Mesodermal cell (in vitro differentiated cells): ENCODE results near the gene NLRP9.

Experiments
- H3K27ac ChIP-seq: 2 replicates; pipeline ENCODE4 v1.7.0; 2013; ENCODE audit warnings: mild to moderate bottlenecking, low read depth, low read length, moderate library complexity; ENCODE audit not compliant: severe bottlenecking
- H3K36me3 ChIP-seq: 2 replicates; pipeline ENCODE4 v1.7.1; 2013; ENCODE audit warnings: mild to moderate bottlenecking, low read length, moderate library complexity; ENCODE audit not compliant: control insufficient read depth, insufficient read depth
- H3K4me1 ChIP-seq: one replicate; pipeline ENCODE4 v1.7.1; 2013; ENCODE audit warnings: mild to moderate bottlenecking, low read length; ENCODE audit not compliant: insufficient read depth, control insufficient read depth, poor library complexity, severe bottlenecking
- H3K4me3 ChIP-seq: 2 replicates; pipeline ENCODE4 v1.7.0; 2013; ENCODE audit warnings: low read length, control low read depth, mild to moderate bottlenecking; ENCODE audit not compliant: insufficient read depth, poor library complexity, severe bottlenecking; ENCODE audit errors: extremely low read depth
- H3K9me3 ChIP-seq: 2 replicates; pipeline ENCODE4 v1.7.1; 2013; ENCODE audit warnings: mild to moderate bottlenecking, low read length, moderate library complexity; ENCODE audit not compliant: control insufficient read depth
- WGBS, 2 experiments: methylation state at CpG; one replicate each; pipeline ENCODE4 v1.1.5; 2013; ENCODE audit warnings: missing lambda C conversion rate in 2 of 2; ENCODE audit not compliant: insufficient coverage in 2 of 2; 5-methylcytosine and 5-hydroxymethylcytosine counted together

The NLRP9 gene

DNA sequence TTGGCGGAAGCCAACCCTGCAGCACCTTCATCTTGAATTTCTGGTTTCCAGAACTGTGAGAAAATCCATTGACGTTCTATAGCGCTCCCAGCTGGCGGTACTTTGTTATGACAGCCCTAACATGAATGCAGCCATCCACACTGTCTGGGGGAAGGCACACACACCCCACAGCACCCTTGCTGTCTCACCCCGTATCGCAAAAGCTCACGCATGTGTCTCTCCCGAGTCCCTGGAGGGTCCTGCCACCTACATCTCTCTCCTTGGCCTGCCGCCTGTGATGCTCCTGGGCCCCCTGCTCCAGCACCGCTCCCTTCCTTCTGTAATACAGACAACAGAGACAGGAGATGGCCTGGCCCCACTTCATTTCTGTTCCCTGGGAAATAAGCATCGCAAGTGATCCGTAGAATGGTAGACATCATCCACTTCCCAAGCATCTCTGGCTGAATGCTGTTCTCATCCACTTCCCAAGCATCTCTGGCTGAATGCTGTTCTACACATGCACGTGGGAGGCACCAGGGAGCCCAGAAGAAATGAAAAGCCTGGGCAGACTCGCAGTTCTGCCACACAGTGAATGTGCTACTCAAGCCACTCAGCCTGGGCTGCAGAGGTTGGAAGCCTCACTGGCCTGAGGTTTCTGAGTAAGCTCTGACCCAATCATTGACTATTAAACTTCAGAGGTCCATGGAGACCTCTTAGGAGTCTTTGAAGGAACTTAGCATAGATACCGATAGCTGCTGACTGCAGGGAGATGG is 33.5 kb downstream of the NLRP9 start:
- 90 to 96% methylated on average over 12 to 14 of the region's 15 CpGs for WGBS, 2 experiments
- Histone ChIP-seq H3K27ac (no peak overlapping the region), H3K36me3 (peaks cover 27% of the 10 kb centered on the region)

GRCh38 chr19:55703790-55704215 is 34.4 kb downstream of the NLRP9 start:
- no peaks in the 10 kb centered on the region for H3K4me1 ChIP-seq
- H3K27ac ChIP-seq, result no peak overlapping the region
- H3K9me3 ChIP-seq, result peaks cover 5% of the 10 kb centered on the region
- H3K4me3 ChIP-seq, result no peak overlapping the region
- 83% methylated on average over 37 to 38 of the region's 38 CpGs for WGBS, 2 experiments
- peaks cover 34% of the 10 kb centered on the region for H3K36me3 ChIP-seq

More for the DNA sequence above, 33.5 kb downstream of the NLRP9 start:
- peaks cover 5% of the 10 kb centered on the region for H3K9me3 ChIP-seq
- H3K4me3 ChIP-seq, result no peak overlapping the region
- no peaks in the 10 kb centered on the region for H3K4me1 ChIP-seq

DNA sequence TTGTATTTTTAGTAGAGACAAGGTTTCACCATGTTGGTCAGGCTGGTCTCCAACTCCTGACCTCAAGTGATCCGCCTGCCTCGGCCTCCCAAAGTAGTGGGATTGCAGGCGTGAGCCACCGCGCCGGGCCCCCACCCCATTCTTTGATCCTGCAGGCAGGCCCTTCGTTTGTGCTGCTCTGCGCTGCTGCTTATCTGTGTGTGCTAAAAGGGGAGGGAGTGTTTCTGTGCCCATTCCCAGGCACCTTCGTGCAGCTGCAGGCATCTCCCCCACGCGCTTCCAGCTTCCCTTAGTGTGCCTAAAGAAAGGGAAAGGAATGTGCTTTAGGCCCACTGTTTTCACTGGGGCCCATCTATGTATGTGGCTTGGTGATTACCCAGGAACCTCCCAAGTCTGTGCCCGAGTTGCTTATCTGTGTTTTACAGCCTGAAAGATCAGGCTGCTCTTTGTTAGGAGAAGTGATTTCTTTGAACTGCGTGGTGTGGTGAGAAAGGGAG is 36.0 kb downstream of the NLRP9 start:
- no peak overlapping the region for H3K4me3 ChIP-seq
- peaks cover 48% of the 10 kb centered on the region for H3K36me3 ChIP-seq
- WGBS, 2 experiments, result 89 to 94% methylated on average over 9 to 11 of the region's 13 CpGs
- peak overlapping the region; percentile 41 for H3K27ac ChIP-seq
- no peaks in the 10 kb centered on the region for H3K4me1 ChIP-seq
- H3K9me3 ChIP-seq, result peaks cover 3% of the 10 kb centered on the region

DNA sequence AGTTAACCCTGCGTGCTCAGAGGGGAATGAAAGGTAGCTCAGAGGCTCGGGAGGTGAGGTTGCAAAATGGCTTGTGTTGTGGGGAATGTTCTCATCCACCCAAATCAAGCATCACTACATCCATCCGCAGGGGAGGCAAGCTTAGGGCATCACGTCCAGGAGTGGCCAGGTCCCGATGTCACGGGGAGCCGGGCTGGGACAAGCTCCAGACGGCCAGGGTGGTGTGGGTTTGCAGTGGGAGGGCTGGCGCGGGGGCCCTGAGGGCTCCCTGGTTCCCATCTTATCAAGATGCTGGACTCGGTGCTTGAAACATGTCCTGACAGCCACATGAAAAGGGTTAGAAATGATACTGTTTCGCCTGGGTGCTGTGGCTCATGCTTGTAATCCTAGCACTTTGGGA is 37.4 kb downstream of the NLRP9 start:
- H3K4me1 ChIP-seq, result no peaks in the 10 kb centered on the region
- H3K27ac ChIP-seq, result no peak overlapping the region
- H3K9me3 ChIP-seq, result peaks cover 3% of the 10 kb centered on the region
- 93 to 99% methylated on average over 9 of the region's 12 CpGs for WGBS, 2 experiments
- H3K36me3 ChIP-seq, result peaks cover 61% of the 10 kb centered on the region
- no peak overlapping the region for H3K4me3 ChIP-seq

DNA sequence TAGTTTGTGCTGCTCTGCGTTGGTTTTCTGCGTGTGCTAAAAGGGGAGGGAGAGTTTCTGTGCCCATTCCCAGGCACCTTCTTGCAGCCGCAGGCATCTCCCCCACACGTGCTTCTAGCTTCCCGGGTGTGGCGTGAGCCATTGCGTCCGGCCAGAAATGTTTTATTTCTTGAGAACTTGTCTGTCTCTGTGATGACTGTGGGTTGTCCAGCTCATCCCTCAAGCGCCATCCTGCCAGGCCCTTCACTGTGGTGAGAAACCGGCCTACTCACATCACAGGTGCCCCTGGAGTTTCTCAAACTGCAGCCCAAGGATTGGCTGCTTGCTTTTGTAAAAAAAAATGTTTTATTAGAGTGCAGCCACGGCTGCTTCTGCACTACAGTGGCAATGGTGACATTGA is 39.0 kb downstream of the NLRP9 start:
- H3K4me3 ChIP-seq, result no peak overlapping the region
- no peak overlapping the region for H3K27ac ChIP-seq
- H3K36me3 ChIP-seq, result peaks cover 69% of the 10 kb centered on the region
- H3K4me1 ChIP-seq, result no peaks in the 10 kb centered on the region
- WGBS, 2 experiments, result 91 to 100% methylated on average over 2 to 7 of the region's 11 CpGs
- peaks cover 3% of the 10 kb centered on the region for H3K9me3 ChIP-seq

DNA sequence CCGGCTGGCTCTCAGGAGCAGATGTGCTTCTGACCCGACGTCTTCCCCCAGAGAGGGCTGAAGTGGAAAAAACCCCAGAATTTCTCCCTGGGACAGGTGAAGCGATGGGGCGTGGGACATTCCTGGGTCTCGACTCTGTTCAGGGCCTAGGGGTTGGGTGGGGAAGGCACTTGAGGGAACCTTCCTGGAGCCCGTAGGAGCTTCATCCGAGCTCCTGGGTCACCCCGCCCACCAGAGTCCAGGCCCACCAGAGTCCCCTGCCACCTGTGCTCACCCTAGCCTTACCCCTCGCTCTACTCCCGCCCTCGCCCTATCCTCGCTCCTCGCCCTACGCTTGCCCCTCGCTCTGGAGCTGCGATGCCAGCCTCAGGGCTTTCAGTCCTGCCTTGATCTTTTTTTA is 39.9 kb downstream of the NLRP9 start:
- no peak overlapping the region for H3K27ac ChIP-seq
- no peaks in the 10 kb centered on the region for H3K4me1 ChIP-seq
- H3K36me3 ChIP-seq, result peaks cover 71% of the 10 kb centered on the region
- 98 to 99% methylated on average over 14 to 17 of the region's 17 CpGs for WGBS, 2 experiments
- H3K9me3 ChIP-seq, result no peaks in the 10 kb centered on the region
- H3K4me3 ChIP-seq, result no peak overlapping the region

- H3K36me3 ChIP-seq, result peaks cover 76% of the 10 kb centered on the region
- no peaks in the 10 kb centered on the region for H3K4me1 ChIP-seq
- no peaks in the 10 kb centered on the region for H3K9me3 ChIP-seq
- 94 to 100% methylated on average over 4 to 8 of the region's 8 CpGs for WGBS, 2 experiments
- H3K27ac ChIP-seq, result no peak overlapping the region
- H3K4me3 ChIP-seq, result no peak overlapping the region
These were observed 40.5 kb downstream of the NLRP9 start for GRCh38 chr19:55697698-55698097.

DNA sequence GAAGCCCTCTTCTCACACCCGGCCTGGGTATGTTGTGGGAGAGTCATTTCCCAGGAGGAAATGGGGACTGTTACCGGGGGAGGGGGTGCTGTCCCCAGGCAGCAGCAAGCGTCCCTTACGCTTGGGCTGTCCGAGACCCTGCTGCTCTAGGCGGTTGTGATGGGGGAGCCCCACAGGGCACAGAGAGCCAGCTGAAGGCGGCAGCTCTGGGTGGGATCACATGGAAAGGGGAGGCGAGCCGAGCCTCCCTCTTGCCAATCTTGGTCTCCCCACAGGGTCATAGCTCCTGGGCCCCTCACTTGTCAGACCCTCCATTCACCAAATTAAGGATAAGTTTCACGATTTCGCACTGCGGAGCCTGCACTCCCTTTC is 41.1 kb downstream of the NLRP9 start:
- no peak overlapping the region for H3K4me3 ChIP-seq
- 96 to 99% methylated on average over 5 to 7 of the region's 12 CpGs for WGBS, 2 experiments
- H3K4me1 ChIP-seq, result no peaks in the 10 kb centered on the region
- H3K27ac ChIP-seq, result no peak overlapping the region
- H3K36me3 ChIP-seq, result peaks cover 80% of the 10 kb centered on the region
- H3K9me3 ChIP-seq, result no peaks in the 10 kb centered on the region

- Histone ChIP-seq H3K4me1 (no peaks in the 10 kb centered on the region), H3K36me3 (peaks cover 83% of the 10 kb centered on the region), H3K9me3 (no peaks in the 10 kb centered on the region), H3K4me3 (no peak overlapping the region), H3K27ac (no peak overlapping the region)
- WGBS, 2 experiments, result 92 to 96% methylated on average over 16 to 19 of the region's 20 CpGs
These were observed 41.7 kb downstream of the NLRP9 start for GRCh38 chr19:55696301-55697068.

- H3K4me1 ChIP-seq, result no peaks in the 10 kb centered on the region
- no peak overlapping the region for H3K27ac ChIP-seq
- H3K4me3 ChIP-seq, result no peak overlapping the region
- WGBS, 2 experiments, result 93 to 99% methylated on average over 16 to 20 of the region's 23 CpGs
- peaks cover 85% of the 10 kb centered on the region for H3K36me3 ChIP-seq
- H3K9me3 ChIP-seq, result no peaks in the 10 kb centered on the region
These were observed 42.5 kb downstream of the NLRP9 start for GRCh38 chr19:55695511-55696290.
